KMS-11 (cell line): Measurements from ENCODE around the gene KCNMB2.

Experiments used
- H2AFZ ChIP-seq: fragments of 200-600 bp; sonication (generic); 2 replicates; pipeline ENCODE4 v1.6.1; 2016; ENCODE audit warnings: antibody characterized with exemption, mixed run types, low read depth
- H3K27ac ChIP-seq: fragments of 200-600 bp; sonication (generic); 2 replicates; pipeline ENCODE4 v1.6.1; 2016; ENCODE audit warnings: mild to moderate bottlenecking, mixed run types
- H3K27me3 ChIP-seq: fragments of 200-600 bp; sonication (generic); 2 replicates; pipeline ENCODE4 v1.6.1; 2017; ENCODE audit warnings: mild to moderate bottlenecking, low read depth, mixed run types, moderate library complexity; ENCODE audit not compliant: insufficient read depth
- H3K36me3 ChIP-seq: fragments of 200-600 bp; sonication (generic); 2 replicates; pipeline ENCODE4 v1.6.1; 2017; ENCODE audit warnings: mild to moderate bottlenecking, mixed run types; ENCODE audit not compliant: insufficient read depth
- H3K4me1 ChIP-seq: fragments of 200-600 bp; sonication (generic); 2 replicates; pipeline ENCODE4 v1.6.1; 2016; ENCODE audit warnings: mild to moderate bottlenecking, low read depth, mixed run types; ENCODE audit not compliant: poor library complexity, severe bottlenecking
- H3K4me2 ChIP-seq: fragments of 200-600 bp; sonication (generic); 2 replicates; pipeline ENCODE4 v1.7.0; 2016; ENCODE audit warnings: mild to moderate bottlenecking, mixed run types
- H3K4me3 ChIP-seq: fragments of 200-600 bp; sonication (generic); IDR thresholded peaks from 2 replicates; pipeline ENCODE4 v1.6.1; 2017; ENCODE audit warnings: low read depth, low read length, mixed read lengths; ENCODE audit not compliant: insufficient read depth
- H3K79me2 ChIP-seq: fragments of 200-600 bp; sonication (generic); 2 replicates; pipeline ENCODE4 v1.6.1; 2016; ENCODE audit warnings: low read depth, mixed run types; ENCODE audit not compliant: insufficient read depth
- H3K9ac ChIP-seq: fragments of 200-600 bp; sonication (generic); 2 replicates; pipeline ENCODE4 v1.6.1; 2016; ENCODE audit warnings: mild to moderate bottlenecking, mixed run types
- H4K20me1 ChIP-seq: fragments of 200-600 bp; sonication (generic); 2 replicates; pipeline ENCODE4 v1.6.1; 2016; ENCODE audit warnings: mild to moderate bottlenecking, mixed run types; ENCODE audit not compliant: insufficient read depth
- CTCF ChIP-seq: fragments of 200-600 bp; sonication (generic); conservative IDR thresholded peaks from 2 replicates; pipeline ENCODE4 v1.6.1; 2017; ENCODE audit warnings: low read depth, mild to moderate bottlenecking, antibody characterized with exemption, low read length, moderate library complexity, mixed read lengths

KCNMB2 gene

GRCh38 chr3:178677961-178678360 lies 141.7 kb downstream of the KCNMB2 start:
- TF ChIP-seq CTCF: no peak
- no peak overlapping the region for H3K27ac ChIP-seq
- H3K27me3 ChIP-seq: no peaks in the 10 kb centered on the region
- H3K36me3 ChIP-seq: no peaks in the 10 kb centered on the region
- H3K79me2 ChIP-seq: no peaks in the 10 kb centered on the region
- no peak overlapping the region for H2AFZ ChIP-seq
- H3K4me3 ChIP-seq: no peak overlapping the region
- no peaks in the 10 kb centered on the region for H3K4me1 ChIP-seq
- H3K9ac ChIP-seq: no peak overlapping the region
- no peak overlapping the region for H3K4me2 ChIP-seq
- no peaks in the 10 kb centered on the region for H4K20me1 ChIP-seq

GRCh38 chr3:178680037-178680436 lies 143.8 kb downstream of the KCNMB2 start:
- no peaks in the 10 kb centered on the region for H3K4me1 ChIP-seq

GRCh38 chr3:178680489-178680888 lies 144.3 kb downstream of the KCNMB2 start:
- H3K4me3 ChIP-seq: no peak overlapping the region
- no peak overlapping the region for H3K4me2 ChIP-seq
- no peaks in the 10 kb centered on the region for H3K27me3 ChIP-seq
- H2AFZ ChIP-seq: no peak overlapping the region
- H3K27ac ChIP-seq: no peak overlapping the region
- H3K4me1 ChIP-seq: no peaks in the 10 kb centered on the region
- no peaks in the 10 kb centered on the region for H3K79me2 ChIP-seq
- no peak for TF ChIP-seq CTCF
- no peak overlapping the region for H3K9ac ChIP-seq
- no peaks in the 10 kb centered on the region for H4K20me1 ChIP-seq
- H3K36me3 ChIP-seq: no peaks in the 10 kb centered on the region

More at GRCh38 chr3:178680037-178680436, 143.8 kb downstream of the KCNMB2 start:
- no peak overlapping the region for H3K27ac ChIP-seq
- H3K27me3 ChIP-seq: no peaks in the 10 kb centered on the region
- H4K20me1 ChIP-seq: no peaks in the 10 kb centered on the region
- H2AFZ ChIP-seq: no peak overlapping the region
- no peaks in the 10 kb centered on the region for H3K79me2 ChIP-seq
- H3K9ac ChIP-seq: no peak overlapping the region
- H3K36me3 ChIP-seq: no peaks in the 10 kb centered on the region
- no peak for TF ChIP-seq CTCF
- no peak overlapping the region for H3K4me3 ChIP-seq
- H3K4me2 ChIP-seq: no peak overlapping the region

- Histone ChIP-seq H4K20me1 (no peaks in the 10 kb centered on the region), H3K9ac (no peak overlapping the region), H3K36me3 (no peaks in the 10 kb centered on the region), H3K27me3 (no peaks in the 10 kb centered on the region), H3K4me2 (no peak overlapping the region), H3K79me2 (no peaks in the 10 kb centered on the region), H3K27ac (no peak overlapping the region), H3K4me3 (no peak overlapping the region), H3K4me1 (no peaks in the 10 kb centered on the region), H2AFZ (no peak overlapping the region)
- TF ChIP-seq CTCF: no peak
Measured at GRCh38 chr3:178684881-178685590, 148.8 kb downstream of the KCNMB2 start.
